GM04503 (cell line): Measurements from ENCODE around the gene CPNE2.
A peak's percentile ranks its signal among the peaks of the same experiment; 100 is the strongest.

Source experiments
- DNase-seq: peaks from one replicate; pipeline ENCODE4 v3.0.0-alpha.2; 2012; ENCODE audit warnings: low read depth

CPNE2 gene

DNA sequence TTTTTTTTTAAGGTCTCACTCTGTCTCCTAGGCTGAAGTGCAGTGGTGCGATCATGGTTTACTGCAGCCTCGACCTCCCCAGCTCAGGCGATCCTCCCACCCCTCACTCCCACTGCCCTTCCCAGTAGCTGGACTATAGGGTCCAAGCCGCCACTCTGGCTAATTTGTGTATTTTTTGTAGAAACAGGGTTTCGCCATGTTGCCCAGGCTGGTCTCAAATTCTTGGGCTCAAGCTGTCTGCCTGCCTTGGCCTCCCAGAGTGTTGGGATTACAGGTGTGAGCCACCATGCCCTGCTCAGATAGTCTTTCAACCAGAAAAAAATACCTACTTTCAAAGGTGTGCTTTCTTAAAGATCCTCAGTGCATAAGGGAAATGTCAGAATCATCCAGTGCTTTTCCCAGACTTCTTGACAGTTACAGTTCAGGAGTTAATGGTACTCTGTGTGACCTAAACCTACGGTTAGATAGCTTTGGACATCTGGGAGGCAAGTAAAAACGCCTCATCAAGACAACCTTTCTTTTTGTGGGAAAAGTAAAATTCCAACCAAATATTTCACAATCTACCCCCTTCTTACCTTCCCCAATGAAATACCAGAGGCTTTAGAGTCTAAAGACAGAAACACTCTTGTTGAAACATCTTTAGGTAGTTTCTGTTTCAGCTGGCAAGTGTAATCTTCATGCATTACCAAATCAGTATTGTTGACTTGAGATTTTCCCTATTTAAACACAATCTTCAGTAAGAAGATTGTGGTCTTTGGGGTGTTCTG is 100.5 kb downstream of the CPNE2 start:
- no peak for DNase-seq

DNA sequence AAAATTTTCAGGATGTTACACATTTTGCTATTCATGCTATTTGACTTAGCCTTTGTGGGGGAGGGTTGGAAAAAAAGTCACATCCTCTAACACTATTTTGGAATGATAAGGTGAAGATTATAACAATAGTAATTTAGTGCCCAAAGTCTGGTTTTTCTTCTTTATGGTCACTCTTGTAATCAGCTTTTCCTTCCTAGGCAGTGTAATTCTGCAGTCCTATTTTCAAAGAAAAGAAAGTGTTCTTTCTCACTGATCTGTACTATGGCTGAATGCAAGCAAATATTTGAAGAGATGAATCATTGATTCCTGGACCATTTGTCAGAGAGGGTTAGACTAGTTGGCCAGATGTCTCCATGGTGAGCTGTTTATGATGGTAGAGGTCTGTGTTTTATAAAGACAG is 102.1 kb downstream of the CPNE2 start:
- DNase-seq = peak; percentile 78

- no peak for DNase-seq
Observed at GRCh38 chr16:57196286-57196685, 103.9 kb downstream of the CPNE2 start.

GRCh38 chr16:57196753-57197152 is 104.4 kb downstream of the CPNE2 start:
- DNase-seq = no peak
